C4-2B (cell line): ENCODE data around the gene LRRC3.

ENCODE experiments used
- CTCF ChIP-seq: fragments of 450-650 bp; conservative IDR thresholded peaks from 2 replicates; pipeline ENCODE4 v1.5.1; 2017; ENCODE audit warnings: mild to moderate bottlenecking
- ZFX ChIP-seq: fragments of 450-650 bp; IDR thresholded peaks from 2 replicates; pipeline ENCODE4 v1.6.1; 2017

GRCh38 chr21:44475266-44475845 lies 20.0 kb downstream of the LRRC3 start:
- TF ChIP-seq CTCF, result no peak
- no peak for TF ChIP-seq ZFX
